HG03439 (cell line): ENCODE data around the gene CTNND1.
"Not testable (repeated sequence)": the region's sequence is repeated elsewhere in the genome, so short reads cannot be mapped to it uniquely, and the experiment has no call there.

Experiments
- ATAC-seq: cut with Tn5 transposase; IDR thresholded peaks from one replicate; pipeline ENCODE4 v1.9.1; 2021; ENCODE audit warnings: mild to moderate bottlenecking, moderate library complexity; ENCODE audit not compliant: unreplicated experiment

Gene CTNND1

DNA sequence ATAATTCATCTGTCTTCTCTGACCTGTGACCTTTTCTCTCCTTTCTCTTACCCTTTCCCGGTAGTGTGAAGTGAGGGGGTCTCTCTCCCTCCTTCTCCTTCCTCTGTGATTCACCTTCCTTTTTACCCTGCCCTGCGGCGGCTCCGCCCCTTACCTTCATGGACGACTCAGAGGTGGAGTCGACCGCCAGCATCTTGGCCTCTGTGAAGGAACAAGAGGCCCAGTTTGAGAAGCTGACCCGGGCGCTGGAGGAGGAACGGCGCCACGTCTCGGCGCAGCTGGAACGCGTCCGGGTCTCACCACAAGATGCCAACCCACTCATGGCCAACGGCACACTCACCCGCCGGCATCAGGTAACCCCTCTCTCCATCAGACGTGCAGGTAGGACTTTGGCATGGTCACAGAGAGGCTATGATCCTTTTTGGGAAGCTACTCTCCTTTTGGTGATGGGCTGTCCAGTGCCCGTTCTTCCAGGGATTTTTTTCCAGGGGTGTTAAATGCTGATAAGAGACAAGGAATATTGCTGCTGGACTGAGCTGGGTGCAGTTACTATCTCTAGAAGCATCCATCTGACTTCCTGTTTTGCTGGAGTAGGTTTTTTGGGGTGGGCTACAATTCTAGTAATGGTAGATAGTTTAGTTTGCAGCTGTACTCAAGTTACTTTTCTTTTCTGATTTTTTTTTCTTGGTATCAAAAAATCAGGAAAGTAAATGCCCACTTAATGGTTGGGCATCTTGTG, 29.9 kb downstream of the CTNND1 start:
- ATAC-seq, result no peak

DNA sequence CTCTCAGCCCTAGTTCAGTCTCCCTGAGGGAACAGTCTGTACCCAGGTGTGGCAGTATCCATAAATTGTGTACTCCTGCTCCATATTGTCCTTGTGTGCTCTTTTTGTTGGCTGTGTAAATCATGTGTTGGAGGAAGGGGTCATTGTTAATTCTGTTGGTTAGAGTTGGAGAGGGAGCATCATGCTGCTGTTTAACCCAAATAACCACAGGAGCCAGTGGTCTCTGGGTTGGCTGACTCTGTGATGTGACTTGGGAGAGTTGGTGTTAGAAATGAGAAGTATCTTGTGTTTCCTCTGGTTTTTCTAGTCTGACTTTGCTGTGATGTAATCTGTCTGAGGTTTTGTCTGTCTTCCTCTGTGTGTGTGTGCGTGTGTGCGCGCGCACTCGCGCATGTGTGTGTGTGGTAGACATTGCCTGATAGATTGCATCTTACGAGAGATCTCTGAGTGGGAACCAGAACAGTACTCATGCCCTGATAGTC, 30.5 kb downstream of the CTNND1 start:
- peak; percentile 65 for ATAC-seq

DNA sequence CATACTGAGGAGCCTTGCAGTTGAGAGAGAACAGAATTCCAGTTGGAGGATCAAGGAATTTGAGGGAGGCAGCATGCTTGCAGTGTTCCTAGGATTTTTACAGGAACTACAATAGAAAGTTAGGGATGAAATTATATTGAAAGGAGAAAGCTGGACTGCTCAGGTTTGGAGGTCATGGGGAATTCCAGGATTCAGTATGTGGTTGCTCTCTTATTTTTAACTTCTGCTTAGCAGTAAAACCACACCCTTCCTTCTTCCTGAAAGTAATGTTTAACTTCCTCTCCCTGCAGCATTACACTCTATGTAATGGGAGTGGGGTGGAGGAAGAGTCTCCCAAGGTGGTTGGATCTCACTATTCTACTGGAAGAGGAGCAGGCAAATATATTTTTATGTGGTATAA, 31.3 kb downstream of the CTNND1 start:
- ATAC-seq, result no peak

DNA sequence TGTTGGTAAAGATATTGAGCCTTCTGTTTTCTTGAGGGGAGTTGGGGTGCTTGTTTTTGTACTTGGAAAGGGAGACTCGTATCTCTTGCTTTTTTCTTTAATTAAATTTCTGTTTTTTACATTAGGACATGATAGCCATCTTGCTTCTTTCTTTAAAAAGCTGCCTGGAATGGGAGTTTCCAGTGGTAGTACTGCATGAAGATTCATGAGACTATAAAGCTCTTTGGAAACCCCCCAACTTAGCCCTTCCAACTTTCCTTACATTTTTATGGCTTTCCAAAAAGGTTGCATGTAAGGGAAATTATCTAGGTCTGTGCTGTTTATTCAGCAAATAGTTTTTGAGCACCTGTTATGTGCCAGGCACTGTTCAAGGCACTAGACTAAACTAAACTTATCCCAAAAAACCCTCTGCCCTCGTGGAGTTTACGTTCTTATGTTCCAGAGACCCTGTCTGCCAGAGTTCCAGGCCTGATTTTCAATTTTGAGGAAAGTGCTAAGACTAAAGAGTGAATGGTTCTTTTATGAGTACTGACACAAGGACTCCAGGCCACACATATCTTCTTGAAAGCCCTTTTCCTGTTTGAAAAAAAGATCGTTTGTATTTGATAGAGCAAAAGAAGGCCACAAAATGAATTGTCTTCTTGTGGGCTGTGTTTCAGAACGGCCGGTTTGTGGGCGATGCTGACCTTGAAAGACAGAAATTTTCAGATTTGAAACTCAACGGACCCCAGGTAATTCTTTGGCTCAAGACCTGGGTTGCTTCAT, 31.9 kb downstream of the CTNND1 start:
- no peak for ATAC-seq

DNA sequence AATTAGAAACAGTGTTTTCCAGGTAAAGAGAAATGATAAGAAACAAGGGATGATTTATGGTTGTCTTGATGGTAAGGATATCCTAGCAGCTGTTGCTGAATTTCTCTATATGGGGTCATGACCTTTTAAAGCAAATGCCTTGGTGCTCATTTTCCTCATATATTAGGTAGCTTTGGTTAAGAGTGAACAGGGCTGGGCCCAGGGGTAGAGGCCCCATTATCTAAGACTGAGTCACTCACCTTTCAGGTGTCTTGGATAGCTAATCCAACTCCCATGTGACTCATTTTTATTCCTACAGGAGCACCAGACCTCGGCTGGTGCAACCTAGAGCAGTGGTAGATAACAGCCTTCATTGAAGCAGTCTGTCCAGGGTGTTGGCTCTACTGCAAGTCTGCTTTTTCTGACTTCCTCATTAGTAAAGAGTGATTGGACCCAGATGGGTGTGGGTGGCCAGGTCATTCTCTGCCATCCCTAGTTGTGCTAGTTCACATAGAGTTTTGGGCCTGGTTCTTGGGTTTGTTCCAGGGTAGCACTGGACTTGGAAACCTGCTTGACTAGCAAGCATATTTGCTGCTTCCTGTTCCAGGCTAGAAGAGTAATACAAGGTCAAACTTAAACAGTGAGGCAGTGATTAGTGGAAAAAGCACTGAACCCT, 37.4 kb downstream of the CTNND1 start:
- no peak for ATAC-seq

DNA sequence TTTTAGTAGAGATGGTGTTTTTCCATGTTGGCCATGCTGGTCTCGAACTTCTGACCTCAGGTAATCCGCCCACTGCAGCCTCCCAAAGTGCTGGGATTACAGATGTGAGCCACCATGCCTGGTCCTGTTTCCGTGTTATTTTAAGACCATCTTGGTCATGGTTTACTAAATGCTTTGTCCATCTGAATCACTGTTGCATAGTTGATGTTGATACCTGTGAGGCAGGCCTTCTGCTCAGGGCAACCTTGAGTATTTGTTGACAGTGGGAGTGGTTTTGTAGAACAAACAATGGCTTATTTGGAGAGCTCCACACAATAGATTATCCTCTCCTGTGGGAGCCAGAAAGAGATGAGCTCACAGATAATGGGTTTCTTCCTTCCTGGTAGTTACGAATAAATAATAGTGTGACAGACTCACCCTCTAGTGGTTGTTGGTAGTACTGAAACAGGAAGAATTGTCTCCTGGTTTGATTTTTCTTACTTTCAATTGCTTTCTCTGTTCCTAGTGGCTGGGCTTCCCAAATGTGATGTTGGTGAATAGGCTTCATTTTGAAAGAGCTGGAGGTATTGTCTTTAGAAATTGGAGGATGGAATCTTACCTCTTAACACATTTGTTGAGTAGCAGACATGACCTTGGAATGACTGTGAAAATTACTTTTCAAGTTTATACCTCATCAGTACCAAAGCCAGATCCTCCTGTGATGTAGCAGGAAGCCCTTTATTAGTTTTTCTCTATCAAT, 39.0 kb downstream of the CTNND1 start:
- peak; percentile 80 for ATAC-seq

DNA sequence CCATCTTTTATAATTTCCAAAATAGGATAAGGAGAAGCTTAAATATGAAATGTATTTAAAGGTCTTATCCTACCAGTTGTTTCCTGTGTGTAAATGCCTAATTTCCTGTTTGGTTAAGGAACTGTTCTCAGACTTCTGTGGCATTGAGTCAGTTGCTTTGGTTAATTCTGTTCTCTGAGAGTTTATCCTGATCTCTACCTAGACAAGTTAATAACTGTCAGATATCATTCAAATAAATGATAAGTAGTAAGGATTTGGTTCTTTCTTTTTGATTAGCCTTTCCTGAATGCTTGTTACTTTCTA, 39.5 kb downstream of the CTNND1 start:
- no peak for ATAC-seq

DNA sequence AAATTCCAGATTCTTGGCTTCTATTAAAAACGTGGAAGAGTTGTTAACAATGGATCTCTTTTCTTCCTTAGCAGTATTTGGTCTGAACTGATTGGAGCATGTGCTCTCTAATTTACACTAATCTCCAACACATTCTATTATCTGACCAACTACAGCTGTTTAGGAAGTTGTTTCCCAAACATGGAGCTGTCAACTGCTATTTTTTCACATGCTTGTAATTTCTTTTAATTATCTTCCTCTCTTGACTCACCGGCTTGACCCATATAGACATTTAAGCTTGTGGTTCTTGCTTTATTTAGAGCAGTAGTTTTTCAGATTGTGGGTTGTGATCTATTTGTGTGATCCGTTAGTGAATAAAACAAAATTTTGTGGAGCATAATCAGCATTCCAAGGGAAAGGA, 40.8 kb downstream of the CTNND1 start:
- no peak for ATAC-seq

DNA sequence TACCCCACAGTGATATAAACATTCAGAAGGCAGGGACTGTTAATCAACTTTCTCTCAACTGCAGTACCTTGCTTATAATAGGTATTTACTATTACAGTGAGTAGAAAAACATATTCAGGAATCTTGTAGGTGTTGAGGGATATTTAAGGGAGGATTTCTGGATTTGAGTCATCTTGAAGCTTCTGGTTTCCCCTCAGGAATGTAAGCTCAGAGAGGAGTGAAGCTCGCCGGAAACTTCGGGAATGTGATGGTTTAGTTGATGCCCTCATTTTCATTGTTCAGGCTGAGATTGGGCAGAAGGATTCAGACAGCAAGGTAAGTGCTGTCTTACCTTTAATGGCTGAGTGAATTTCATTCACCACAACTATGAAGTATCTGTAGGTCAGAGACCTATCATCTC, 42.9 kb downstream of the CTNND1 start:
- no peak for ATAC-seq

DNA sequence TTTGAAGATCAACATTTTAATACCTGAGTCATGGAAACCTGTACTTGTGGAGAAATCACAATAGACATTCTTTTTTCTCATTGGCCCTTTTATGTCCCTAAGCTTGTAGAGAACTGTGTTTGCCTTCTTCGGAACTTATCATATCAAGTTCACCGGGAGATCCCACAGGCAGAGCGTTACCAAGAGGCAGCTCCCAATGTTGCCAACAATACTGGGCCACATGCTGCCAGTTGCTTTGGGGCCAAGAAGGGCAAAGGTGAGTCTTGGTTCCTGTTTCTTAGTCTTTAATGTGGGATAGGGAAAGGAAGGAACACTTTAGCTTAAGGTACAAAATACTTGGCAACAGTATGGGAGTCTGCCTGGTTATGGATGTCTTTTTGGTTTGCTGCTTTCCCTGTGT, 44.2 kb downstream of the CTNND1 start:
- no peak for ATAC-seq

DNA sequence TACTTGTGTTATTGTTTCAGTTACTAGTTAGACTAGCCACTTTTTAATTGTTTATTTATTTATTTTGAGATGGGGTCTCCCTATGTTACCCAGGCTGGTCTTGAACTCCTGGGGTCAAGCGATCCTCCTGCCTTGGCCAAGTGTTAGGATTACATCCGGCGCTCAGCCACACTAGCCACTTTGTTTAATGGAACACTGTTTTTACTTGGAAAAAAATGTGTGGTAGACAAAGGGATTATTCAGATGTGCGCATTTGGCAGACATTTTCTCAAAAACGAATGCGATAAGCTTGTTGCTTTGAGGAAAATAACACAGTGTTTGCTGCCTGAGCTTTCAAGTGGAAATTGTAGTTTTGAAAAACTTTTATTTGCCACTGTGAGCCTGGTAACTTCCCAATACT, 51.0 kb downstream of the CTNND1 start:
- ATAC-seq, result no peak

DNA sequence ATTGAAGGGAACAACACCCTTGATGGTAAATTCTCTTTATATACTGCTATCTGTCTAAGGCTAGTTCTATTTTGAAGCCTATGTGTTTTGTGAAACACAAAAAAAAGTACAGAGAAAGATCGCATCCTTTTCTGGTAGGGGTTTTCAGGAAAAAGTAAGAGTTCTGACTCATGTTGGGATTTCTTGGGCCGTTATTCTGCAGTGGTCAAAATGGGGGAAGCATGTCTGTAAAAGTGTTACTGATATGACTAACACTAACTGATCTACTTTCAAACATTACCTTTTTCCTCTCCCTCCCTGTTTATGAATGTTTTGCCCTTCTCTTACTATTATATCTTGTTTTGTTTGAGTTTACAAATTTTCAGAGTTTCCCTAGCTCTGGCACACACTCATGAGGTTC, 53.9 kb downstream of the CTNND1 start:
- ATAC-seq, result peak; percentile 76

DNA sequence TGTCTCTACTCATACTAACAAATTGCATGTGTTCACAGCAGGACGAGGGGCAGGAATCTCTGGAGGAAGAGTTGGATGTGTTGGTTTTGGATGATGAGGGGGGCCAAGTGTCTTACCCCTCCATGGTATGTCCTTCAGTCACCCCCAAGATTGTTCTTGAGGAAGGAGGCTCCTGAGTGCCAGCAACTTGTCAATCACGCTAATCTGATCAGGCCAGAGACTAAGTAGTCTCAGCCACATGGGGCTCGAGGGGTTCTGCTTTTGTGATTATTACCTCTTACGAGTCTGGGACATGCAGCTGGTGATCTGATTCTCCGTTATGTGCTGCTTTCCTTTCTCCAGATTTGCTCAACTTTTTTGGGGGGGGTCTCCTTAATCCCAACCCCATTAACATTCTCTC, 54.3 kb downstream of the CTNND1 start:
- ATAC-seq, result no peak

DNA sequence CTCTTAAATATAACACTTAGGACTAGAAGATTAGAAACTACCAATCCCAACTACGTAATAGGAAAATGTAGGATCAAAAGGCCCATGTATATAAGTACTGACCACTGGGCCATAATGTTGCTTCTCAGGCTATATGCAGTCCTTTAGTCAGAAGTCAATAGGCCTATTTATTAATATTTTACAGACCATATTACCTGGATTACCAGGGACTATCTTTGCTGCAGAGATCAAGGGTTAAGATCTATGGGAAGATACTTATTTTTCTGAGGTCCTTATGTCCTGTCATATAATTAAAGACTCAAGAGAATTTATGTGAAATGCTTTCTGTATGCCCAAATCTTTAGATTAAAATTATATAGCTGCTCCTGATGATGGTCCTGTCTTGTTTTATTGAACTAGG, 57.2 kb downstream of the CTNND1 start:
- ATAC-seq, result no peak

DNA sequence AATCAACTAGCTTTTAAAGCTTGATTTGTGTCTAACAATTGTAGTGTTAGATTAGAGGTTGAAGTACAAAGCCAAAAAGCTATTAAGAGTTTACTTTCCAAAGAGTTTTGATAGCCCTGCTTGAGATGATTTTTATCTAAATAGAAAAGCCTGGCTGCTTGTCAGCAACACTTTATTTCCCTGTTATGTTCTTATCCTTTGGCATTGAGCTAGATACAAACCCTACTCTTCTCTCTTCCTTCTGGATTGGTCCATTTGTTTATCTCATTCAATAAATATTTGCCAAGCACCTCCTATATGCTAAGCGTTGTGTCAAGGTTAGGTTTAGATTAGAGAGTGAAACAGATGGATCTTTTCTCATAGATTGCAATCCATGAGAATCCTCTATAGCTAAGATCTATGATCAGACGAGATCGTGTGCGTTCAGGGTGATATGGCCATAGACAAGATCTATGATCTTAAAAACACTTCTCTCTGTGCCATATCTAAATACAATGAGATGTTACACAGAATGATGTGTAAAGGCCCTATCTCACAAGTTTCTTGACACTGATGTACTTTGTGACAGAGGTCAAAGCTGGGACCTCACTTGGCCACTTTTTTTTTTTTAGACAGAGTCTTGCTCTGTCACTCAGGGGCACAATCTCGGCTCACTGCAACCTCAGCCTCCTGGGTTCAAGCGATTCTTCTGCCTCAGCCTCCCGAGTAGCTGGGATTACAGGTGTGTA, 57.8 kb downstream of the CTNND1 start:
- no peak for ATAC-seq

DNA sequence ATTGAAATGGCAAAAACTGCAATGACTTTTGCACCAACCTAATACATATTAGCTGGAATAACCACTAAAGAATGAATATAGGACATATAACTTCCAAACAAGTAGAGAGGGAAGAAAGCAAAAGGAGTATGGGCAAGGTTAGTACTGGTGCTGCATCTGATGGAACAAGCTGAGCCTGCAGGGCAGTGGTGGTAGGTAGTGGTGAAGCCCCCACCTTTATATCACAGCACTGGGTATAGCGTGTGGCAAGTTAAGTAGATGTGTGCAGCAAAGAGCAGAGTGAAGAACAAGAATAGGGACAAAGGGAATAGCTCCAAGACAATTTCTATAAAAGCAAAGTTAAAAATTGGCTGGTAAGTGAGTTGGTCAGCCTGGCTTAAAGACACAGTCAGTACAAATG, 62.3 kb downstream of the CTNND1 start:
- ATAC-seq, result no peak

DNA sequence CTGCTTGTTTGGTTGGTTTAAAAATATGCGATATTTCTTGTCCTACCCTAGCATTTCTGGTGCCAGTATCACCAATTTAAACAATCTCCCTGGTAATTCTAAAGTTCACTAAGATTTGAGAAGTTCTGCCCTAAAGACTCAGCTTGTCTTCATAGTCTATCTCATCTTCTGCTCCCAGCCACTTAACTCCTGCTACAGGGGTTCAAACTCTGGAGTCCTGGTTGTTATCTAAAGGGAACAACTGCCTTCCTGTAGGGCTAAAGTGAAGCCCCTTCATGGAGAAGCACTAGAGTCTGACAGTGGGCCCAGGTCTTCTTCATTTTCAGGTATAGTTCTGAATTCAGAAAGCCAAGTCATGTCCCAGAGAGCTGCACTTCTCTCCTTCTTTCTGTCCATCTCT, 73.2 kb downstream of the CTNND1 start:
- no peak for ATAC-seq

DNA sequence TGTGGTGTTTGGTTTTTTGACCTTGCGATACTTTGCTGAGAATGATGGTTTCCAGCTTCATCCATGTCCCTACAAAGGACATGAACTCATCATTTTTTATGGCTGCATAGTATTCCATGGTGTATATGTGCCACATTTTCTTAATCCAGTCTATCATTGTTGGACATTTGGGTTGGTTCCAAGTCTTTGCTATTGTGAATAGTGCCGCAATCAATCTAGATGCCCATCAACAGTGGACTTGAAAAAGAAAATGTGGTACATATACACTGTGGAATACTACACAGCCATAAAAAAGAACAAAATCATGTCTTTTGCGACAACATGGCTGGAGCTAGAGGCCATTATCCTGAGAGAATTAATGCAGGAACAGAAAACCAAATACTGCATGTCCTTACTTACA, 77.0 kb downstream of the CTNND1 start:
- not testable (repeated sequence) for ATAC-seq

DNA sequence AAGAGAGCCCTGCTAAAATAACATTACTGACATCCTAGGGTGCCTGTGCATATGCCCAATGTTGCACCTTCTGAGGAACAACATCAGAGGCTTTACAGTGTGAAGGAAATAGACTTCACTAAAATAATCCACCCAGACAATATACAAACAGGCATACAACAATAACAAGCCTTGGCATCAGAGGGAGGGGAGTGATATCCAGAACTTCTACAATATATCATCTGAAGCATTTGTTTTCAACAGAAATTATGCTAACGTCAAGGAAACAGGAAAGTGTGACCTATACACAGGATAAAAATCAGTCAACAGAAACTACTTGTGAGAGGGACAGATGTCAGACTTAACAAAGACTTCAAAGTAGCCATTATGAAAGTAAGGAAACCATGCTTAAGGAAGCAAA, 81.3 kb downstream of the CTNND1 start:
- no peak for ATAC-seq

DNA sequence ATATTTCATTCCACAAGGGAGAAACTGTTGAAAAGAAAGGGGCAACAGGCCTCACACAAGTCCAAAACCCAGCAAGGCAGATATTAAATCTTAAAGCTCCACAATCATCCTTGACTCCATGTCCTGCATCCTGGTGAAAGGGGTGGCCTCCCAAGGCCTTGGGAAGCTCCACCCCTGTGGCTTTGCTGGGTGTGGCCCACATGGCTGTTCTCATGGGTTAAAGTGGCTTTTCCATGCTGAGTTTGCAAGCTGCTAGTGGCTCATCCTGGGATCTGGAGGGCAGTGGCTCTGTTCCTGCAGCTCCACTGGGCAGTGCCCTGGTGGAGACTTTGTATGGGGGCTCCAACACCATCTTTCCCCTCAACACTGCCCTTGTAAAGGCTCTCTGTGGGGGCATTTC, 106.4 kb downstream of the CTNND1 start:
- ATAC-seq, result no peak

DNA sequence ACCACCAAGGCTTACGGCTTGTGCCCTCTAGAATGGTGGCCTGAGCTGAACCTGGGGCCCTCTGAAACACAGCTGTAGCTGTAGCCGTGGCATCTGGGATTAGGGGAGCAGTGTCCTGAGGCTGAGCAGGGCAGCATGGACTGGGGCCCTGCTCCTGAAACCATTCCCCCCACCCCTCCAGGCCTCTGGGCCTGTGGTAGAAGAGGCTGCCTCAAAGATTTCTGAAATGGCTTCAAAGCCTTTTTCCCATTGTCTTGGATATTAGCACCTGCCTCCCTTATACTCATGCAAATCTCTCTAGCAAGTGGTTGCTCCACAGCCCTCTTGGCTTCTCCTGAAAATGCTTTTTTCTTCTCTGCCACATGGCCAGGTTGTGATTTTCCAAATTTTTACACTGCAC, 106.9 kb downstream of the CTNND1 start:
- no peak for ATAC-seq
